GM12801 (cell line): Measurements from ENCODE around the gene KRTAP5-6.

Experiments
- TF ChIP-seq, protein P1 (sequence below): IDR thresholded peaks from one replicate; pipeline ENCODE4 v1.5.1; 2011; ENCODE audit warnings: control low read depth; ENCODE audit not compliant: insufficient read length; ENCODE audit errors: extremely low read depth

KRTAP5-6 gene

DNA sequence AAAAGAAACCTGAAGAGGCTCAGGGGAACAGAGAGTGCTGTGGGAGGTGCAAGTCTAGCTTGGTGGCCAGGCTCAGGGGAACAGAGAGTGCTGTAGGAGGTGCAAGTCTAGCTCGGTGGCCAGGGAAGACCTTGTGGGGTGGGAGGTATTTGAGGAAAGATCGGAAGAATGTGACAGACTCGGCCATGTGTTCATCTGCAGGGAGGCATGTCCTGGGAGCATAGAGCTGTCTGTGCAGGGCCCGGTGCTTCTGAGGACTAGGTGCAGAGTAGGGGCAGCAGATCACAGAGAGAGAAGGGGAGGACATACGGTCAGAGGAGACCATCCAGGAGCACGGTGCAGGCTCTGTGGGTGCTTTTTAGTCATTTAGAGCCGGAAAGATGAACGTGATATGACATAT is 42.6 kb downstream of the KRTAP5-6 start:
- TF ChIP-seq, protein P1, sequence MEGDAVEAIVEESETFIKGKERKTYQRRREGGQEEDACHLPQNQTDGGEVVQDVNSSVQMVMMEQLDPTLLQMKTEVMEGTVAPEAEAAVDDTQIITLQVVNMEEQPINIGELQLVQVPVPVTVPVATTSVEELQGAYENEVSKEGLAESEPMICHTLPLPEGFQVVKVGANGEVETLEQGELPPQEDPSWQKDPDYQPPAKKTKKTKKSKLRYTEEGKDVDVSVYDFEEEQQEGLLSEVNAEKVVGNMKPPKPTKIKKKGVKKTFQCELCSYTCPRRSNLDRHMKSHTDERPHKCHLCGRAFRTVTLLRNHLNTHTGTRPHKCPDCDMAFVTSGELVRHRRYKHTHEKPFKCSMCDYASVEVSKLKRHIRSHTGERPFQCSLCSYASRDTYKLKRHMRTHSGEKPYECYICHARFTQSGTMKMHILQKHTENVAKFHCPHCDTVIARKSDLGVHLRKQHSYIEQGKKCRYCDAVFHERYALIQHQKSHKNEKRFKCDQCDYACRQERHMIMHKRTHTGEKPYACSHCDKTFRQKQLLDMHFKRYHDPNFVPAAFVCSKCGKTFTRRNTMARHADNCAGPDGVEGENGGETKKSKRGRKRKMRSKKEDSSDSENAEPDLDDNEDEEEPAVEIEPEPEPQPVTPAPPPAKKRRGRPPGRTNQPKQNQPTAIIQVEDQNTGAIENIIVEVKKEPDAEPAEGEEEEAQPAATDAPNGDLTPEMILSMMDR: no peak

DNA sequence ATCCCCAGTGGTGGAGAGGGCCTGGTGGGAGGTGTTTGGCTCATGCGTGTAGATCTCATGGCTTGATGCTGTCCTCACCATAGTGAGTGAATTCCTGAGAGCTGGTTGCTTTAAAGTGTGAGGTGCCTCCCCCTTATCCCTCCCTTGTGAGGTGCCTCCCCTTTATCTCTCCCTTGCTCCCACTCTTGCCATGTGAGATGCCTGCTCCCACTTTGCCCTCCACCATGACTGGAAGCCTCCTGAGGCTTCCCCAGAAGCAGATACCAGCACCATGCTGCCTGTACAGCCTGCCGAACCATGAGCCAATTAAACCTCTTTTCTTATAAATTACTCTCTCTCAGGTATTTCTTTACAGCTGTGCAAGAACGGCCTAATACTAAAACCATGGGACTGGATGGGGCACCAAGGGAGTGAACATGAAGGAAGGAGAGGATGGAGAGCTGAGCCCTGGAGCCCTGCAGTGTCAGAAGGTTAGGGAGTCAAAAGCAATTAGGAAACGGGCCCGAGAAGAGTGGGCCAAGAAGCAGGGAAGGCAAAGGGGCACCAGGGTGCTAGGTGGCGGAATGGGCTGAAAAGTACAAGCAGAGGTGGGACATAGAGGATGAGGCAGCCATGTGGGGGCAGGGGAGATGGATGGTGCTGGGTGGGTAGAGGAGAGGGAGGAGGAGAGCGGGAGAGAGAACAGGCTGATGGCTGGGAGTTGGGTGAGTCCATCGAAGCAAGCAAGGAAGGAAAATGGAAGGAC is 44.0 kb downstream of the KRTAP5-6 start:
- TF ChIP-seq, protein P1: no peak

DNA sequence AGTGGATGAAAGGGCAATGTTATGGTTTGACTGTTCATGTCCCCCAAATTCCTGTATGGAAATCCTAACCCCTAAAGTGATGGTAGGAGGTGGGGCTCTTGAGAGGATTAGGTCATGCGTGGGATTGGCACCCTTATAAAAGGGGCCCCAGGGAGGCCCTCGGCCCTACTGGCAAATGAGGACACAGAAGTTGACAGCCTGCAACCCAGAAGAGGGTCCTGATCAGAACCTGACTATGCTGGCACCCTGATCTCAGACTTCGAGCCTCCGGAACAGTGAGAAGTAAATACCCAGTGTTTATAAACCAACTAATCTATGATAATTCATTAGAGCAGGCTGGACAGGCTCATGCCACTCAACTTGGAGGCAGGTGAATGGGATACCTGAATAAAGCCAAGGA is 44.7 kb downstream of the KRTAP5-6 start:
- TF ChIP-seq, protein P1: no peak

DNA sequence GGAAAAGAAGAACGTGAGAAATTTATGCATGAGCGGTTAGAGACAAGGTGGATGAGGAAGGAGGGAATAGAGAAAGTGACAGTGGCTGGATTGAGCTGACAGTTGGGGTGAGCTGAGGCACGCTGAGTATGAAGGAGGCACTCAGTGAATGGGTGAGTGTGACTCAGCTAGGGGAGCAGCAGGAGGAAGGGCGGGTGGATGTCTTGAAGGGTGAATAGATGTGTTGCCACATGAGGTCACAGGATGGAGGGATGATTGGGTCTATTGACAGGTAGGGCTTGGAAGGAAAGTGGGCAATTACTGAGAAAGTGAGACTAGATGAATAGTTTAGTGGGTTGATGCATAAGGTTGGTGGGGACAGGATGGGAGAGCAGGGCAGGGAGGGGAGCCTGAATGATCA is 45.4 kb downstream of the KRTAP5-6 start:
- TF ChIP-seq, protein P1: no peak

DNA sequence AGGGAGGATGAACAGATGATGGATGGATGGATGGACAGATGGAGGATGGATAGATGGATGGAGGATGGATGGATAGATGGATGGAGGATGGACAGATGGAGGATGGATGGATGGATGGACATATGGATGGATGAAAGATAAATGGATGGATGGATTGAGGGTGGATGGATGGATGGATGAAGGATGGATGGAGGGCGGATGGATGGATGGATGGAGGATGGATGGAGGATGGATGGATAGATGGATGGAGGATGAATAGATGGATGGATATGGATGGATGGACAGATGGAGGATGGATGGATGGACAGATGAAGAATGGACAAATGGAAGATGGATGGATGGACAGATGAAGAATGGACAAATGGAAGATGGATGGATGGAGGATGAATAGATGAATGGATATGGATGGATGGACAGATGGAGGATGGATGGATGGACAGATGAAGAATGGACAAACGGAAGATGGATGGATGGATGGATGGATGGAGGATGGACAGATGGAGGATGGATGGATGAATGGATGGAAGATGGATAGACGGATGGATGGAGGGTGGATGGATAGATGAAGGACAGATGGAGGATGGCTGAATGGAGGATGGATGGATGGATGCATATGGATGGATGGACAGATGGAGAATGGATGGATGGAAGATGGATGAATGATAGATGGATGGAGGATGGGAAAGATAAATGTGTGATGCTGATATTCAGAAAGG is 46.0 kb downstream of the KRTAP5-6 start:
- TF ChIP-seq, protein P1: no peak

DNA sequence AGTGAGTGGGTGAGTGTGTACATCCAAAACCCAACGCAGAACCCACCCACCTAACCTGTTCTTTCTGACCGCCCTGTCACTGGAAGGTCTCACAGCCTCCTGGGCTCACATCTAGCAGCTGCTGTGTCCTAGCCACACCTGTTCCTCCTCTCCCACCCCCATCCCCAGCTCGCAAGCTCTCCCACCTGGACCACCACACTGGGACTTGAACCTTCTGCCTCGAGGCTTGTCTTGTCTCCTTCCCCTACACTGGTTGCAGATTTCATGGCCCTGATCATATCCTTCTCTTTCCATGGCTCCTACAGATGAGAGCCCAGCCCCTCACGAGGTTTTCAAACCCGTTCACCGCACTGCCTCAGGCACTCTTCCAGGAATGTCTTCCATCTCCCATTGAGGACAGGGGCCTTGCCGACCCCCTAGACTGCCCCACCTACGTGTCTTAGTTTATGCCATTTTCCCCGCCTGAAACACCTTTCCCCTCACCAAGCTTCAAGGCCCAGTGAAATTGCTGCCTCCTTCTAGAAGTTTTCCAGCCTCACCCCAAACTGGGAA is 46.7 kb downstream of the KRTAP5-6 start:
- TF ChIP-seq, protein P1: no peak

DNA sequence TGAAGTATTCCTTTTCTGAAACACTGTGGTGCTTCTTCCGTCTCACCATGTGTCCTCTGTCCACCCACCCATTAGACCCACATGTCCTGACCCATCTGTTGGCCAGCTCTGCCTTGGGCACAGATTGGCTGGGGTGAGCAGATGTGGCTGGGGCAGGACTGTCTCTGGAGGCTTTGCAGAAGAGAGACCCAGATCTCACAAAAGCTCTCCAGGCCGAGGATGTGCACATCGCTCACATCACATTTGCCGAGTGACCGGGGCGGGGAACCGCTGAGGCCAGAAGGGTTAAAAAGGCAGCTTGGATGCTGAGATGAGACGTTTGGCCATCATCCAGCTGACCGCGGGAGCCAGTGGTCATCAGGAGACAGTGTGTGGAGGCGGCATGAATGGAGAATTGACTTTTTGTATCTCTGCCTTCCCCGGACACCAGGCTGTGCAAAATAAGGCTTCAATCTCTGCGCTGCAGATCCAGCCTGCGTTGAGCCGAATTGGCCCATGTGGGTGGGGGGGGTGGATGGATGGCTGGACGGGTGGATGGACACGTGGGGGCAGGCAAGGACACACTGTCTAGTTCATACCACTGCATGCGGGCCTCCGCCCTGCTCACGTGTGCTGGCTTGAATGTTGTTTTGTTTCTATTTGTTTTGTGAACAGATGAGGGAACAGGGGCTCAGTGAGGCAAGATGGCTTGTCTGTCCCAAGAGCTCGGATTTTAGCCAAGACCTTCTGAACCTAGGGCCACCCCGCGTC is 47.3 kb downstream of the KRTAP5-6 start:
- TF ChIP-seq, protein P1: no peak
